ENCODE results near the gene DPP6. TPM values are rescaled to one million over a fixed set of nuclear protein-coding genes. Genes with fewer than 3 reads are reported as not detected.

Gene DPP6
- polyA plus RNA-seq, 2 of the 4 experiments (the other 2 are of a cell fraction) = not detected

DNA sequence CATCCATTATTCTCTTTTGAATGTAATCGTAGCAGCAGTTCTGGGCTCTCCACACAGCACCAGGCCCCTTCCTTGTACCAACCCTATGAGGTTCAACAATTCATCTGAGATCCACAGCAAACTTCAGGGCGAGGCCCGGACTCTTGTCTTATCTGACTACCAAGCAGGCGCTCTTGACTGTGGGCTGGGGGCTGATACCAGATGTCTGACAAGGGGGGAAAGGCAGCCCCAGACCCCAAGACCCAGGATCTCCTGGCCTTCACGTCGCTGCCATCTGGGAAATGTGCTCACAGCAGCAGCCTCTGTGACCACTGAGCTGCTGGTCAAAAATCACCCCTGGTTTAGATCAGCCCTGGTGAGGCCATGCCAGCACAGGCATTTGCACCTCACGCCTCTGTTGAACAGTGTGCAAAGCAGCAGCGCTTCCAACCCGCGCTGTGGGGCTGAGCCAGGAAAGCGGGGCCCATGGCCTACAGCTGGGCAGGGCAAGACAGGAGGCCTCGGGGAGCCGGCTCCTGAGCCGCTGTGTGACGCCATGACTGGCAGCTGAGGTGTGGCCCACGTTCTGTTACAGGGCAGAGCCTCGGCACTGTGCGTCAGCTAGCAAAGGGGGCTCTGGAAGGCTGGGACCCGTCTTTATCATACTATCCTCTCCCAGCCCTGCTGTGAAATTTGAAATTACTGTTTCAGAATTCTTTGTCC is 806.8 kb downstream of the DPP6 start:
- TF ChIP-seq HOXB5 (CRISPR knock-in tag; IDR thresholded peaks at IDR 0.05) (no peak), FOSB (CRISPR knock-in tag; IDR thresholded peaks at IDR 0.05) (no peak), RNF2 (IDR thresholded peaks at IDR 0.05; ENCODE audit: borderline replicate concordance, low read depth) (no peak), ZSCAN20 (CRISPR knock-in tag; IDR thresholded peaks at IDR 0.05) (no peak)
- Histone ChIP-seq H3K9me3 (no peaks in the 10 kb centered on the region), H3K4me3 (no peak overlapping the region), H3K4me1 (no peaks in the 10 kb centered on the region), H3K4me2 (no peak overlapping the region), H3K27ac (no peak overlapping the region)
- no peak for ATAC-seq
- POLR2A ChIA-PET = no interaction called here
- DNase-seq (ENCODE audit: low read depth in 1 of 2, low spot score in 1 of 2) = no peak
- no peak for FAIRE-seq
- CTCF ChIA-PET = interaction anchor here (1.3 kb wide), 1 partner anchor 12 kb away, joined by 4 read pairs; no protein-coding TSS in a partner anchor
- 64% methylated on average over 17 of the region's 19 CpGs for WGBS (ENCODE audit: missing lambda C conversion rate)

DNA sequence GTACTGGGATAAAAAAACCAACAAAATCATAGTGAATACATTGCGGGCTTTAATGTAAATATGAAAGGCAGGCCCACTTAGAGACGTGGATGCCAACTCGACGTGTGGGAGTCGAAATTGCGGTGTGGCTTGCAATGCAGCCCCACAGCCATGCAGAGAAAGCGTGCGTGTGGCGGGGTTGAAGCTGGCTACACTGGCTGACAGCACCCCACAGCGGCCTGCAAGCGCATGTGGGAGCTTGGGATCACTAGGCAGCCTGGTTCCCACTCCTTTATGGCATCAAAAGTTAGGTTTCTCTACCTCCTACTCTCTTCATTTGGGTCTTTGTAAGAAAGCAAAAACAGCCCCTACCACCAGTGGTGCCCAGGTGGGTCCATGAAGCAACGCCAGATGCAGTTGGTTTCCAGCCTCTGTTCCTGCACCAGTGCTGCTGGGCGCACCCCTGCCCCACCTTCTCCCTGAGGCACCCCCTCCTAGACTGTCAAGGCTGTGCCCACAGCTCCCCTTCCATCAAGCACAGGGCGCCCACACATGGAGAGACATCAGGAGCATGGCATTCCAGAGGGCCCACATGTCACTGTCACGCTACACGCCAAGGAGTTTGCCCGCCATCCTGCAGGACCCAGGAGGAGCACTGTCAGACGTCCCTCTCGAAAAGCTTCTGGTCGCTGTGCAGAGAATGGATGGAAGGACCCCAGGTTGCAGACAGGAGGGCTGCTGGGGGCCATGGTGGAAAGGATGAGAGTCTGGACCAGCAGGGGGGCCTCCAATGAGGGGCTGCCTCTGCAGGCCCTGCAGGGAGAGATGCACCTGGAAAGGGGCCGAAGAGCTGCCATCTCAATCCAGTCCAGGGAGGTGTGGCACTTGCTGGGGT is 807.8 kb downstream of the DPP6 start:
- H3K4me1 ChIP-seq = no peaks in the 10 kb centered on the region
- no peak for DNase-seq (ENCODE audit: low read depth in 1 of 2, low spot score in 1 of 2)
- CTCF ChIA-PET = interaction anchor here (0.6 to 1.3 kb wide), 2 partner anchors 11 to 16 kb away, joined by 3 to 4 read pairs; no protein-coding TSS in a partner anchor
- POLR2A ChIA-PET = no interaction called here
- no peaks in the 10 kb centered on the region for H3K9me3 ChIP-seq
- ATAC-seq = no peak
- TF ChIP-seq FOSB (CRISPR knock-in tag; IDR thresholded peaks at IDR 0.05) (no peak), NFE2L2 (conservative IDR thresholded peaks at IDR 0.05; ENCODE audit: low read length) (no peak), EHMT2 (IDR thresholded peaks at IDR 0.05; ENCODE audit: low read depth) (no peak), BHLHE40 (IDR thresholded peaks at IDR 0.05; ENCODE audit: low read depth, low read length) (no peak), RCOR1 (IDR thresholded peaks at IDR 0.05; ENCODE audit: low read depth, low read length) (no peak), TFCP2L1 (CRISPR knock-in tag; IDR thresholded peaks at IDR 0.05) (no peak), ZFP36 (IDR thresholded peaks at IDR 0.05; ENCODE audit: borderline replicate concordance, partially characterized antibody) (no peak), CEBPB (IDR thresholded peaks at IDR 0.05) (no peak), NPAS2 (CRISPR knock-in tag; IDR thresholded peaks at IDR 0.05; ENCODE audit: borderline replicate concordance) (no peak), MAFK (IDR thresholded peaks at IDR 0.05; ENCODE audit: partially characterized antibody) (no peak)
- TF ChIP-seq, protein P1, sequence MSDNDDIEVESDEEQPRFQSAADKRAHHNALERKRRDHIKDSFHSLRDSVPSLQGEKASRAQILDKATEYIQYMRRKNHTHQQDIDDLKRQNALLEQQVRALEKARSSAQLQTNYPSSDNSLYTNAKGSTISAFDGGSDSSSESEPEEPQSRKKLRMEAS (IDR thresholded peaks at IDR 0.05) = no peak
- TF ChIP-seq, protein P2, sequence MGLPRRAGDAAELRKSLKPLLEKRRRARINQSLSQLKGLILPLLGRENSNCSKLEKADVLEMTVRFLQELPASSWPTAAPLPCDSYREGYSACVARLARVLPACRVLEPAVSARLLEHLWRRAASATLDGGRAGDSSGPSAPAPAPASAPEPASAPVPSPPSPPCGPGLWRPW (IDR thresholded peaks at IDR 0.05) = no peak
- TF ChIP-seq, protein P3, sequence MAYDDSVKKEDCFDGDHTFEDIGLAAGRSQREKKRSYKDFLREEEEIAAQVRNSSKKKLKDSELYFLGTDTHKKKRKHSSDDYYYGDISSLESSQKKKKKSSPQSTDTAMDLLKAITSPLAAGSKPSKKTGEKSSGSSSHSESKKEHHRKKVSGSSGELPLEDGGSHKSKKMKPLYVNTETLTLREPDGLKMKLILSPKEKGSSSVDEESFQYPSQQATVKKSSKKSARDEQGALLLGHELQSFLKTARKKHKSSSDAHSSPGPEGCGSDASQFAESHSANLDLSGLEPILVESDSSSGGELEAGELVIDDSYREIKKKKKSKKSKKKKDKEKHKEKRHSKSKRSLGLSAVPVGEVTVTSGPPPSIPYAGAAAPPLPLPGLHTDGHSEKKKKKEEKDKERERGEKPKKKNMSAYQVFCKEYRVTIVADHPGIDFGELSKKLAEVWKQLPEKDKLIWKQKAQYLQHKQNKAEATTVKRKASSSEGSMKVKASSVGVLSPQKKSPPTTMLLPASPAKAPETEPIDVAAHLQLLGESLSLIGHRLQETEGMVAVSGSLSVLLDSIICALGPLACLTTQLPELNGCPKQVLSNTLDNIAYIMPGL (CRISPR knock-in tag; IDR thresholded peaks at IDR 0.05; ENCODE audit: borderline replicate concordance) = no peak
- TF ChIP-seq, protein P4, sequence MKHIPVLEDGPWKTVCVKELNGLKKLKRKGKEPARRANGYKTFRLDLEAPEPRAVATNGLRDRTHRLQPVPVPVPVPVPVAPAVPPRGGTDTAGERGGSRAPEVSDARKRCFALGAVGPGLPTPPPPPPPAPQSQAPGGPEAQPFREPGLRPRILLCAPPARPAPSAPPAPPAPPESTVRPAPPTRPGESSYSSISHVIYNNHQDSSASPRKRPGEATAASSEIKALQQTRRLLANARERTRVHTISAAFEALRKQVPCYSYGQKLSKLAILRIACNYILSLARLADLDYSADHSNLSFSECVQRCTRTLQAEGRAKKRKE (CRISPR knock-in tag; IDR thresholded peaks at IDR 0.05; ENCODE audit: low read depth) = no peak
- FAIRE-seq = no peak
- WGBS (ENCODE audit: missing lambda C conversion rate) = 48% methylated on average over 21 of the region's 21 CpGs
- no peak overlapping the region for H3K4me2 ChIP-seq
- no peak overlapping the region for H3K27ac ChIP-seq
- H3K4me3 ChIP-seq = no peak overlapping the region
